ENCODE measurements around the gene VPS13A.

The VPS13A gene

GRCh38 chr9:77457916-77458592 is 280.7 kb downstream of the VPS13A start:
- peak; percentile 29 to 57 (median 53) for DNase-seq (ENCODE audit: low read depth in 3 of 3)

- no peak for DNase-seq (ENCODE audit: low read depth in 3 of 3)
These were observed 283.6 kb downstream of the VPS13A start for GRCh38 chr9:77460938-77461337.

- DNase-seq (ENCODE audit: low read depth in 3 of 3), result no peak
These were observed 284.7 kb downstream of the VPS13A start for GRCh38 chr9:77462066-77462465.

GRCh38 chr9:77463151-77463550 is 285.8 kb downstream of the VPS13A start:
- DNase-seq (ENCODE audit: low read depth in 3 of 3), result no peak

- DNase-seq (ENCODE audit: low read depth in 3 of 3), result no peak
These were observed 287.3 kb downstream of the VPS13A start for GRCh38 chr9:77464661-77465060.

GRCh38 chr9:77469515-77470231 is 292.3 kb downstream of the VPS13A start:
- DNase-seq (ENCODE audit: low read depth in 3 of 3), result no peak
